SH-SY5Y (cell line): Measurements from ENCODE around the gene PLA2G4E.

Experiments
- GATA2 ChIP-seq: IDR thresholded peaks from 2 replicates; pipeline ENCODE4 v1.6.1; 2011; ENCODE audit warnings: mild to moderate bottlenecking, low read depth, low read length
- GATA3 ChIP-seq: IDR thresholded peaks from 2 replicates; pipeline ENCODE4 v1.6.1; 2011; ENCODE audit warnings: low read depth, mild to moderate bottlenecking, low read length, moderate library complexity

- no peak for TF ChIP-seq GATA2
- TF ChIP-seq GATA3 = no peak
Observed at GRCh38 chr15:42035435-42035761, 14.6 kb upstream of the PLA2G4E start.
